ENCODE results near the gene PSPH. TPM values are rescaled to one million over a fixed set of nuclear protein-coding genes. Genes with fewer than 3 reads are reported as not detected.

Gene PSPH
- total RNA-seq, 1 experiment from 2014 or later = 52.1 TPM

GRCh38 chr7:55975988-55976633, 75.1 kb downstream of the PSPH start:
- H4K5ac ChIP-seq (ENCODE audit: insufficient read length, low read depth, low read length) = no peak overlapping the region
- no peak overlapping the region for H3K14ac ChIP-seq (ENCODE audit: insufficient read depth, low read length)
- no peak overlapping the region for H3K9ac ChIP-seq (ENCODE audit: extremely low read depth, insufficient read length, low read length)
- H3K9me3 Mint-ChIP-seq = no peaks in the 10 kb centered on the region
- H3K23me2 ChIP-seq (ENCODE audit: insufficient read length, low read depth, low read length, poor library complexity, severe bottlenecking) = no peaks in the 10 kb centered on the region
- H3K36me3 Mint-ChIP-seq (ENCODE audit: insufficient read depth in 1 of 3, low read depth in 3 of 3) = peaks cover 13 to 32% (median 30%) of the 10 kb centered on the region in 3 experiments; a peak in 6 of 7 replicates
- no peak overlapping the region for H3K4me3 Mint-ChIP-seq
- no peaks in the 10 kb centered on the region for H3K27me3 Mint-ChIP-seq (ENCODE audit: low read depth)
- H3T11ph ChIP-seq (ENCODE audit: low read length) = no peak overlapping the region
- H3K27ac Mint-ChIP-seq = no peak overlapping the region
- no peak overlapping the region for H2AFZ ChIP-seq (ENCODE audit: low read length)
- no peak overlapping the region for H2BK12ac ChIP-seq (ENCODE audit: insufficient read length, low read depth, low read length)
- no peak overlapping the region for H2BK120ac ChIP-seq (ENCODE audit: low read depth, low read length, poor library complexity, severe bottlenecking)
- H3K23ac ChIP-seq (ENCODE audit: insufficient read length, low read depth, low read length) = no peak overlapping the region
- H3K79me2 ChIP-seq (ENCODE audit: insufficient read depth, low read length) = no peaks in the 10 kb centered on the region; the same call in 1 of the 2 replicates
- no peak for TF ChIP-seq CTCF (conservative IDR thresholded peaks at IDR 0.05)
- DNase-seq = no peak
- H4K20me1 ChIP-seq (ENCODE audit: control insufficient read depth, insufficient read depth, insufficient read length) = no peaks in the 10 kb centered on the region
- H3K4me1 Mint-ChIP-seq = peaks cover 3% of the 10 kb centered on the region in 2 experiments
- no CpG with 5 or more reads among the region's 7 CpGs for WGBS (ENCODE audit: extremely low coverage, insufficient read length, low lambda C conversion rate)
- no peak overlapping the region for H2BK15ac ChIP-seq (ENCODE audit: low read depth, low read length)
- H3K56ac ChIP-seq (ENCODE audit: insufficient read length, low read depth, low read length) = no peak overlapping the region
- no peak overlapping the region for H3K4ac ChIP-seq (ENCODE audit: low read depth, low read length)
- H2BK20ac ChIP-seq (ENCODE audit: low read depth, low read length, poor library complexity, severe bottlenecking) = no peak overlapping the region
- H3K27ac ChIP-seq (ENCODE audit: insufficient read length, low read depth, low read length) = no peak overlapping the region
- H4K91ac ChIP-seq (ENCODE audit: insufficient read length, low read depth, low read length) = no peak overlapping the region
- H3K4me2 ChIP-seq (ENCODE audit: insufficient read depth, insufficient read length, low read length) = no peak overlapping the region
- no peak overlapping the region for H4K8ac ChIP-seq (replicated peaks; ENCODE audit: insufficient read length, low read depth, low read length)
- no peaks in the 10 kb centered on the region for H3K4me1 ChIP-seq (ENCODE audit: insufficient read depth, low read length)
- H2BK5ac ChIP-seq (ENCODE audit: insufficient read length, low read length) = no peak overlapping the region
- no peak overlapping the region for H2AK5ac ChIP-seq (ENCODE audit: insufficient read length, low read length)
- H3K18ac ChIP-seq (ENCODE audit: insufficient read length, low read depth, low read length) = no peak overlapping the region
- peaks cover 5% of the 10 kb centered on the region for H3K79me1 ChIP-seq (ENCODE audit: insufficient read depth, low read depth, low read length, poor library complexity, severe bottlenecking)
- no peaks in the 10 kb centered on the region for H3K9me3 ChIP-seq (ENCODE audit: control insufficient read depth, low read depth, low read length)
- H3K27me3 ChIP-seq (ENCODE audit: insufficient read depth, low read length) = no peaks in the 10 kb centered on the region
